Measurements from ENCODE around the gene TNFAIP6.
A peak's percentile ranks its signal among the peaks of the same experiment; 100 is the strongest.

Gene TNFAIP6

GRCh38 chr2:151379169-151379568, 21.8 kb downstream of the TNFAIP6 start:
- H3K9me3 ChIP-seq (ENCODE audit: insufficient read depth, low read depth, low read length), result no peaks in the 10 kb centered on the region
- no peak overlapping the region for H3K9ac ChIP-seq (ENCODE audit: low read depth, low read length, poor library complexity, severe bottlenecking)
- no peaks in the 10 kb centered on the region for H3K27me3 ChIP-seq (ENCODE audit: insufficient read depth, low read length, poor library complexity, severe bottlenecking)
- no peaks in the 10 kb centered on the region for H3K4me1 ChIP-seq (ENCODE audit: insufficient read depth, low read length, poor library complexity, severe bottlenecking)
- H3F3A ChIP-seq (ENCODE audit: low read depth), result no peaks in the 10 kb centered on the region
- no peak overlapping the region for H3K4me2 ChIP-seq (ENCODE audit: low read depth, low read length, poor library complexity, severe bottlenecking)
- no peak overlapping the region for H3K4me3 ChIP-seq (ENCODE audit: low read length, poor library complexity, severe bottlenecking)
- TF ChIP-seq EZH2phosphoT487 (IDR thresholded peaks at IDR 0.05; ENCODE audit: borderline replicate concordance), result no peak
- no peak for TF ChIP-seq CTCF (conservative IDR thresholded peaks at IDR 0.05; ENCODE audit: low read length)
- no peaks in the 10 kb centered on the region for H3K9me2 ChIP-seq (replicated peaks; ENCODE audit: low read depth, low read length)
- no peaks in the 10 kb centered on the region for H4K20me1 ChIP-seq (ENCODE audit: insufficient read depth, low read length, poor library complexity, severe bottlenecking)
- no peaks in the 10 kb centered on the region for H3K36me3 ChIP-seq (ENCODE audit: insufficient read depth, low read length)
- no peak overlapping the region for H2AFZ ChIP-seq (ENCODE audit: low read length)
- H3K79me2 ChIP-seq (ENCODE audit: insufficient read depth, low read length), result no peaks in the 10 kb centered on the region

GRCh38 chr2:151380580-151381235, 23.3 kb downstream of the TNFAIP6 start:
- no peaks in the 10 kb centered on the region for H3K36me3 ChIP-seq (ENCODE audit: insufficient read depth, low read length)
- H3F3A ChIP-seq (ENCODE audit: low read depth), result no peaks in the 10 kb centered on the region
- 0 out of 2 replicates have a peak overlapping the region, but pooled peaks have one; percentile 27 for H2AFZ ChIP-seq (ENCODE audit: low read length)
- H3K9me2 ChIP-seq (replicated peaks; ENCODE audit: low read depth, low read length), result no peaks in the 10 kb centered on the region
- H3K79me2 ChIP-seq (ENCODE audit: insufficient read depth, low read length), result no peaks in the 10 kb centered on the region
- no peaks in the 10 kb centered on the region for H3K27me3 ChIP-seq (ENCODE audit: insufficient read depth, low read length, poor library complexity, severe bottlenecking)
- TF ChIP-seq CTCF (conservative IDR thresholded peaks at IDR 0.05; ENCODE audit: low read length) (no peak), EZH2phosphoT487 (IDR thresholded peaks at IDR 0.05; ENCODE audit: borderline replicate concordance) (no peak)
- no peaks in the 10 kb centered on the region for H4K20me1 ChIP-seq (ENCODE audit: insufficient read depth, low read length, poor library complexity, severe bottlenecking)
- no peak overlapping the region for H3K9ac ChIP-seq (ENCODE audit: low read depth, low read length, poor library complexity, severe bottlenecking)
- no peak overlapping the region for H3K4me2 ChIP-seq (ENCODE audit: low read depth, low read length, poor library complexity, severe bottlenecking)
- H3K4me1 ChIP-seq (ENCODE audit: insufficient read depth, low read length, poor library complexity, severe bottlenecking), result no peaks in the 10 kb centered on the region
- H3K9me3 ChIP-seq (ENCODE audit: insufficient read depth, low read depth, low read length), result no peaks in the 10 kb centered on the region
- no peak overlapping the region for H3K4me3 ChIP-seq (ENCODE audit: low read length, poor library complexity, severe bottlenecking)

- H3K9me3 ChIP-seq (ENCODE audit: insufficient read depth, low read depth, low read length), result no peaks in the 10 kb centered on the region
- no peak overlapping the region for H3K4me2 ChIP-seq (ENCODE audit: low read depth, low read length, poor library complexity, severe bottlenecking)
- no peaks in the 10 kb centered on the region for H3K27me3 ChIP-seq (ENCODE audit: insufficient read depth, low read length, poor library complexity, severe bottlenecking)
- H3K4me1 ChIP-seq (ENCODE audit: insufficient read depth, low read length, poor library complexity, severe bottlenecking), result no peaks in the 10 kb centered on the region
- no peaks in the 10 kb centered on the region for H3K9me2 ChIP-seq (replicated peaks; ENCODE audit: low read depth, low read length)
- H2AFZ ChIP-seq (ENCODE audit: low read length), result no peak overlapping the region
- no peaks in the 10 kb centered on the region for H3K79me2 ChIP-seq (ENCODE audit: insufficient read depth, low read length)
- no peaks in the 10 kb centered on the region for H4K20me1 ChIP-seq (ENCODE audit: insufficient read depth, low read length, poor library complexity, severe bottlenecking)
- H3K4me3 ChIP-seq (ENCODE audit: low read length, poor library complexity, severe bottlenecking), result no peak overlapping the region
- H3K36me3 ChIP-seq (ENCODE audit: insufficient read depth, low read length), result no peaks in the 10 kb centered on the region
- no peak overlapping the region for H3K9ac ChIP-seq (ENCODE audit: low read depth, low read length, poor library complexity, severe bottlenecking)
- TF ChIP-seq CTCF (conservative IDR thresholded peaks at IDR 0.05; ENCODE audit: low read length) (no peak), EZH2phosphoT487 (IDR thresholded peaks at IDR 0.05; ENCODE audit: borderline replicate concordance) (no peak)
- H3F3A ChIP-seq (ENCODE audit: low read depth), result no peaks in the 10 kb centered on the region
Observed at GRCh38 chr2:151381266-151381665, 23.9 kb downstream of the TNFAIP6 start.

All from Loucy (cell line).